B cell (primary cell): Measurements from ENCODE around the gene MCM3AP. TPM values are rescaled to one million over a fixed set of nuclear protein-coding genes. Genes with fewer than 3 reads are reported as not detected.

Experiments
- ATAC-seq: fragments of 200-7000 bp; cut with Tn5 transposase; one replicate; pipeline ENCODE4 v1.10.0; 2021; ENCODE audit warnings: low read depth, mild to moderate bottlenecking, moderate number of reproducible peaks, moderate library complexity
- CTCF ChIA-PET: fragments of 350-600 bp; sonication (Branson Sonifier 250); formaldehyde crosslinking; loops from one replicate; lab custom pipeline; 2021; ENCODE audit warnings: antibody characterized with exemption, inconsistent platforms; lab: Charles Lee
- POLR2A ChIA-PET: fragments of 350-600 bp; sonication (Branson Sonifier 250); formaldehyde crosslinking; loops from one replicate; lab custom pipeline; 2021; ENCODE audit warnings: antibody characterized with exemption; lab: Charles Lee
- DNase-seq: peaks from one replicate; pipeline ENCODE4 v3.0.0; 2013
- H2AFZ ChIP-seq: 2 replicates; pipeline ENCODE4 v1.6.1; 2012; ENCODE audit warnings: mild to moderate bottlenecking, low read depth, low read length; ENCODE audit not compliant: insufficient read depth, poor library complexity, severe bottlenecking
- H3K27ac ChIP-seq, 2 donors: 1 replicate in 1 of 2; 2 replicates in 1 of 2; pipeline ENCODE4 v1.5.1; 2012 to 2013; ENCODE audit warnings: low read length in 2 of 2, mild to moderate bottlenecking in 2 of 2, moderate library complexity in 1 of 2
- H3K27me3 ChIP-seq, 4 experiments: fragments of 200-600 bp in 1 of 4; sonication (generic) in 1 of 4; replicated peaks in 1 of 4; 1 replicate in 2 of 4; 2 replicates in 2 of 4; pipeline versions ENCODE4 v1.6.1 to v1.7.0; 2013 to 2016; ENCODE audit warnings: low read length in 3 of 4, mild to moderate bottlenecking in 2 of 4, mixed read lengths in 1 of 4, moderate library complexity in 1 of 4; ENCODE audit not compliant: insufficient read depth in 4 of 4, control insufficient read depth in 3 of 4; ENCODE audit errors: control extremely low read depth in 1 of 4
- H3K36me3 ChIP-seq, 2 experiments: replicated peaks in 1 of 2; 1 replicate in 1 of 2; 2 replicates in 1 of 2; pipeline versions ENCODE4 v1.6.1 to v1.7.1; 2013; ENCODE audit warnings: low read length in 1 of 2; ENCODE audit not compliant: insufficient read depth in 2 of 2, control insufficient read depth in 1 of 2; ENCODE audit errors: control extremely low read depth in 1 of 2, extremely low read depth in 1 of 2
- H3K4me1 ChIP-seq, 2 donors: fragments of 200-600 bp in 1 of 2; sonication (generic) in 1 of 2; 1 replicate in 1 of 2; 2 replicates in 1 of 2; pipeline versions ENCODE4 v1.5.1 to v1.6.1; 2013 to 2017; ENCODE audit warnings: low read length in 2 of 2; ENCODE audit not compliant: control insufficient read depth in 2 of 2, insufficient read depth in 2 of 2
- H3K4me2 ChIP-seq: replicated peaks from 2 replicates; pipeline ENCODE3; 2012; ENCODE audit warnings: mild to moderate bottlenecking, low read depth, low read length; ENCODE audit not compliant: poor library complexity, severe bottlenecking
- H3K4me3 ChIP-seq, 5 experiments: fragments of 200-600 bp in 1 of 5; sonication (generic) in 1 of 5; 1 replicate in 3 of 5; 2 replicates in 2 of 5; pipeline versions ENCODE4 v1.5.1 to v1.7.0; 2011 to 2016; ENCODE audit warnings: low read length in 4 of 5, mild to moderate bottlenecking in 4 of 5, low read depth in 2 of 5, control low read depth in 1 of 5, moderate library complexity in 1 of 5; ENCODE audit not compliant: insufficient read depth in 1 of 5; ENCODE audit errors: control extremely low read depth in 1 of 5, extremely low read depth in 1 of 5
- H3K79me2 ChIP-seq: fragments of 200-600 bp; sonication (generic); one replicate; pipeline ENCODE4 v1.6.0; 2016; ENCODE audit warnings: low read length; ENCODE audit not compliant: control insufficient read depth, insufficient read depth
- H3K9ac ChIP-seq: fragments of 200-600 bp; sonication (generic); 2 replicates; pipeline ENCODE4 v1.6.1; 2017; ENCODE audit warnings: mild to moderate bottlenecking, low read length, moderate library complexity
- H3K9me3 ChIP-seq, 3 donors: one replicate each; pipeline versions ENCODE4 v1.6.1 to v1.7.1; 2013; ENCODE audit warnings: low read length in 2 of 3; ENCODE audit not compliant: control insufficient read depth in 2 of 3, insufficient read depth in 1 of 3; ENCODE audit errors: control extremely low read depth in 1 of 3
- H4K20me1 ChIP-seq: 2 replicates; pipeline ENCODE4 v1.6.0; 2012; ENCODE audit warnings: mild to moderate bottlenecking, low read length; ENCODE audit not compliant: insufficient read depth, control insufficient read depth, poor library complexity, severe bottlenecking
- H3K27ac Mint-ChIP-seq: one replicate; pipeline ENCODE4 v1.8.0; 2021; ENCODE audit warnings: mixed read lengths
- H3K27me3 Mint-ChIP-seq: one replicate; pipeline ENCODE4 v1.8.0; 2021; ENCODE audit warnings: mixed read lengths
- H3K4me1 Mint-ChIP-seq: one replicate; pipeline ENCODE4 v1.8.0; 2021; ENCODE audit warnings: mixed read lengths
- H3K4me3 Mint-ChIP-seq: one replicate; pipeline ENCODE4 v1.8.0; 2021; ENCODE audit warnings: mixed read lengths
- H3K9me3 Mint-ChIP-seq: one replicate; pipeline ENCODE4 v1.8.0; 2022; ENCODE audit warnings: mixed read lengths; ENCODE audit not compliant: insufficient read depth
- CTCF ChIP-seq: fragments of 200-600 bp; IDR thresholded peaks from one replicate; pipeline ENCODE4 v1.8.0; 2022; ENCODE audit warnings: antibody characterized with exemption, mild to moderate bottlenecking
- EZH2 ChIP-seq: IDR thresholded peaks from 2 replicates; pipeline ENCODE4 v1.6.1; 2012; ENCODE audit warnings: borderline replicate concordance, low read depth, mild to moderate bottlenecking, moderate library complexity, low read length; ENCODE audit not compliant: insufficient read depth, poor library complexity, severe bottlenecking
- WGBS: methylation state at CpG from one replicate; pipeline ENCODE4 v1.1.5; 2013; ENCODE audit warnings: missing lambda C conversion rate; ENCODE audit not compliant: insufficient coverage; 5-methylcytosine and 5-hydroxymethylcytosine counted together
- intact Hi-C: fragments of 100-400 bp; cut with micrococcal nuclease; formaldehyde crosslinking; loops from one replicate; pipeline ENCODE4 v1.10.0; 2022
- polyA plus RNA-seq: library from polyadenylated mRNA; depleted of rRNA; stranded (reverse); fragments of >200 nt; gene quantifications from 2 replicates; pipeline ENCODE4 v1.2.3, GENCODE V29; 2012
- total RNA-seq, 2 donors: library from RNA; stranded (reverse); fragments of 120-200 nt in 1 of 2; gene quantifications; 1 replicate in 1 of 2; 2 replicates in 1 of 2; pipeline versions ENCODE4 v1.2.3 to v1.2.4, GENCODE V29; 2013 to 2022

MCM3AP gene
- total and polyA plus RNA-seq, 2 donors (not counting 1 experiment from before 2014, with no cell fraction given): 61.7 to 180 TPM

- Histone ChIP-seq H3K4me3 (no peak overlapping the region), H2AFZ (no peak overlapping the region), H3K79me2 (no peaks in the 10 kb centered on the region), H3K9me3 (no peaks in the 10 kb centered on the region), H3K27ac (no peak overlapping the region), H3K4me2 (no peak overlapping the region), H3K9ac (no peak overlapping the region), H3K27me3 (no peaks in the 10 kb centered on the region), H3K36me3 (peaks cover 1 to 3% of the 10 kb centered on the region in 2 experiments), H3K4me1 (no peaks in the 10 kb centered on the region), H4K20me1 (no peaks in the 10 kb centered on the region)
- 93% methylated on average over 16 of the region's 18 CpGs for WGBS
- ChIA-PET POLR2A (no interaction called here), CTCF (no interaction called here)
- Mint-ChIP-seq H3K27ac (no peak overlapping the region), H3K9me3 (no peaks in the 10 kb centered on the region), H3K27me3 (no peaks in the 10 kb centered on the region), H3K4me3 (no peak overlapping the region), H3K4me1 (no peaks in the 10 kb centered on the region)
- intact Hi-C loops: no loop called here
- DNase-seq (no peak), ATAC-seq (no peak)
- TF ChIP-seq CTCF (no peak), EZH2 (no peak)
These were observed 80.2 kb downstream of the MCM3AP start for GRCh38 chr21:46205166-46205565.

- intact Hi-C loops: no loop called here
- no peak overlapping the region for H3K27ac ChIP-seq
- no peak overlapping the region for H3K27ac Mint-ChIP-seq
- H3K9me3 ChIP-seq: no peaks in the 10 kb centered on the region
- ChIA-PET POLR2A (no interaction called here), CTCF (no interaction called here)
- 93% methylated on average over 6 of the region's 8 CpGs for WGBS
- H3K4me1 ChIP-seq: no peaks in the 10 kb centered on the region
- no peak overlapping the region for H3K4me2 ChIP-seq
- H3K4me1 Mint-ChIP-seq: no peaks in the 10 kb centered on the region
- no peak overlapping the region for H2AFZ ChIP-seq
- no peak overlapping the region for H3K4me3 Mint-ChIP-seq
- no peaks in the 10 kb centered on the region for H3K27me3 Mint-ChIP-seq
- no peaks in the 10 kb centered on the region for H3K79me2 ChIP-seq
- no peak for DNase-seq
- H3K9me3 Mint-ChIP-seq: no peaks in the 10 kb centered on the region
- no peak for ATAC-seq
- H3K36me3 ChIP-seq: peaks cover 1 to 9% of the 10 kb centered on the region in 2 experiments
- no peak overlapping the region for H3K4me3 ChIP-seq
- no peaks in the 10 kb centered on the region for H4K20me1 ChIP-seq
- no peak overlapping the region for H3K9ac ChIP-seq
- no peak for TF ChIP-seq CTCF
- no peak for TF ChIP-seq EZH2
- H3K27me3 ChIP-seq: no peaks in the 10 kb centered on the region
These were observed 82.2 kb downstream of the MCM3AP start for GRCh38 chr21:46203203-46203600.
